Right hindlimb (tissue), 1 donor: ENCODE measurements around the gene PIGM.
A peak's percentile ranks its signal among the peaks of the same experiment; 100 is the strongest.
"Not testable (repeated sequence)": the region's sequence is repeated elsewhere in the genome, so short reads cannot be mapped to it uniquely, and the experiment has no call there.

Experiments
- DNase-seq: peaks from one replicate; pipeline ENCODE4 v3.0.0-alpha.2; 2018

The PIGM gene

GRCh38 chr1:160058087-160058486 is 26.3 kb upstream of the PIGM start:
- DNase-seq, result no peak

- DNase-seq, result no peak
Measured at GRCh38 chr1:160056648-160057169, 24.9 kb upstream of the PIGM start.

GRCh38 chr1:160053548-160054365 is 22.0 kb upstream of the PIGM start:
- no peak for DNase-seq

GRCh38 chr1:160052936-160053335 is 21.1 kb upstream of the PIGM start:
- DNase-seq, result no peak

- no peak for DNase-seq
Measured at GRCh38 chr1:160050619-160051018, 18.8 kb upstream of the PIGM start.

- DNase-seq, result not testable (repeated sequence)
Measured at GRCh38 chr1:160050182-160050581, 18.4 kb upstream of the PIGM start.

GRCh38 chr1:160049101-160049500 is 17.3 kb upstream of the PIGM start:
- DNase-seq, result no peak

GRCh38 chr1:160048335-160048734 is 16.5 kb upstream of the PIGM start:
- no peak for DNase-seq

- no peak for DNase-seq
Measured at GRCh38 chr1:160047111-160047991, 15.6 kb upstream of the PIGM start.

- DNase-seq, result peak; percentile 79
Measured at GRCh38 chr1:160046494-160047110, 14.8 kb upstream of the PIGM start.

GRCh38 chr1:160045653-160046052 is 13.9 kb upstream of the PIGM start:
- DNase-seq, result no peak

GRCh38 chr1:160043543-160043942 is 11.8 kb upstream of the PIGM start:
- no peak for DNase-seq

GRCh38 chr1:160040476-160040875 is 8.7 kb upstream of the PIGM start:
- DNase-seq, result no peak

- DNase-seq, result no peak
Measured at GRCh38 chr1:160032165-160032820, 503 bp upstream of the PIGM start.

GRCh38 chr1:160030657-160031364 is 979 bp downstream of the PIGM start:
- no peak for DNase-seq

GRCh38 chr1:160028426-160028825 is 3.4 kb downstream of the PIGM start:
- no peak for DNase-seq

- no peak for DNase-seq
Measured at GRCh38 chr1:160025314-160025713, 6.5 kb downstream of the PIGM start.

- no peak for DNase-seq
Measured at GRCh38 chr1:160024195-160024905, 7.4 kb downstream of the PIGM start.

GRCh38 chr1:160022330-160023310 is 9.2 kb downstream of the PIGM start:
- DNase-seq, result no peak
